ENCODE results near the gene RIPK3.
"Not testable (repeated sequence)": the region's sequence is repeated elsewhere in the genome, so short reads cannot be mapped to it uniquely, and the experiment has no call there.

RIPK3 gene

GRCh38 chr14:24339284-24340151 is at the start of gene RIPK3:
RIPK3 (minus strand) TSS chr14:24339991; CDS start chr14:24339826, 165 bp downstream.
- FAIRE-seq, result no peak

- no peak for FAIRE-seq
Observed at GRCh38 chr14:24389226-24389848, 49.5 kb upstream of the RIPK3 start.

- FAIRE-seq, result no peak
Observed at GRCh38 chr14:24388474-24389179, 48.8 kb upstream of the RIPK3 start.

- FAIRE-seq, result not testable (repeated sequence)
Observed at GRCh38 chr14:24387579-24387978, 47.8 kb upstream of the RIPK3 start.

- no peak for FAIRE-seq
Observed at GRCh38 chr14:24387009-24387345, 47.2 kb upstream of the RIPK3 start.

DNA sequence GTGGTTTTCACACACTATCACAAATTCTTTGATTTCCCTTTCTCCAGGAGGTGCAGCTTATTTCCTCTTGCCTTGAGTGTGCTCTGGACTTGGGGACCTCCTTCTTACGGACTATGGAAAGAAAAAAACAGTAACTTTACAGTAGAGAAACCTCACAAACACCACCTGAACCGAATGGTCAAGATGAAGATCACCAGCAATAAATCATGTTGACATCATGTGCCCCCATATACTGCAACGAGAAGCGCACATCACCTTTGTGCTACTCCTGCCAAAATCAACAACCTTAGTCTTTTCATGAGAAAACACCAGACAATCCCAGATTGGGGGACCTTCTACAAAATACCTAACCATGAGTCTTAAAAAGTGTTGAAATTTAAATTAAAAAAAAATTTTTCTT is 45.7 kb upstream of the RIPK3 start:
- FAIRE-seq, result no peak

- no peak for FAIRE-seq
Observed at GRCh38 chr14:24384169-24384568, 44.4 kb upstream of the RIPK3 start.

DNA sequence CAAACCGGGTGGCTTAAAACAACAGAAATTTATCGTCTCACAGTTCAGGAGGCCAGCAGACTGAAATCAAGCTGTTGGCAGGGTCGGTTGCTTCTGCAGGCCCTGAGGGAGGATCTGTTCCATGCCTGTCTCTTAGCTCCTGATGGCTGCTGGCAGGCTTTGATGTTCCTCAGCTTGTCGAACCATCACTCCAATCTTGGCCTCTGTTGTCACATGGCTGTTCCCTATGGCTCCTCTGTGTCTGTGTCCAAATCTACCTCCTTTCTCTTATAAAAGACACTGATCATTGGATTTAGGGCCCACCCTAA is 42.2 kb upstream of the RIPK3 start:
- no peak for FAIRE-seq

GRCh38 chr14:24381363-24382063 is 41.7 kb upstream of the RIPK3 start:
- no peak for FAIRE-seq

DNA sequence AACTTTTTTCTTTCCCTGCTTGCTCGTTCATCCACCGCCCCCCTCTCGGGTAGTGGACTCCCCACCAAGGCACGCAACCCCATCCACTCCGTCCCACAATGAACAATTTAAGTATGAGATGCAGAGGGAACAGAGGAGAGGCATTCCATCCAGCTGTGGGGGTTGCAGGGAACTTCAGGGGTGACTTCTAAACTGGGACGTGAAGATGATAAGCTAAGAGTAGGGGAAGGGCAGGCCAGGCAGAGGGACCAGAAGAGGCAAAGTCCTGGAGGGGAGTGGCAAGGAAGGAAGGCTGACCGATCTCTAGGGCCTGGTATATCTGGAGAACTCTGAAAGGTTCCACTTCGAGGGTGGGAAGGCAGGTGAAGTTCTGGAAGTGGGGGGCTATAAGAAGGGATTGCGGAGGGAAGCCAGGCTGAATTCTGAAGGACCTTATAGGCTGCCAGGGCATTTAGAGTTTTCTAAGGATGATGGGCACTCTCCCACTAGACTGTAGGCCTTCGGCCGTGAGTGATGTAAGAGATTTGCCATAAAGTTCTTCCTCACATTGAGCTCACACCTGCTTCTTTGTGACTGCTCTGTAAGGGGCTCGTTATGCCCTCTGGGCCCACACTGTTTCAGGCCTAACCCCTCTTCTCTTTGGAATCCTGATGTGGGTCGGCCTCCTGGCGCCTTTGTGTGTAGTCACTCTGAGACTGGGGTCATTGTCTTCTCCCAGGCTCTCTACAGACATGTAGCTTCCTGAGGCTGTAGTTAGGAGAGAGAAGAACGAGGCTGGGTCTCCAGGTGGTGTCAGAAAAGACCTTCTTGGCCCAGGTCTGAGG is 40.3 kb upstream of the RIPK3 start:
- FAIRE-seq, result no peak

DNA sequence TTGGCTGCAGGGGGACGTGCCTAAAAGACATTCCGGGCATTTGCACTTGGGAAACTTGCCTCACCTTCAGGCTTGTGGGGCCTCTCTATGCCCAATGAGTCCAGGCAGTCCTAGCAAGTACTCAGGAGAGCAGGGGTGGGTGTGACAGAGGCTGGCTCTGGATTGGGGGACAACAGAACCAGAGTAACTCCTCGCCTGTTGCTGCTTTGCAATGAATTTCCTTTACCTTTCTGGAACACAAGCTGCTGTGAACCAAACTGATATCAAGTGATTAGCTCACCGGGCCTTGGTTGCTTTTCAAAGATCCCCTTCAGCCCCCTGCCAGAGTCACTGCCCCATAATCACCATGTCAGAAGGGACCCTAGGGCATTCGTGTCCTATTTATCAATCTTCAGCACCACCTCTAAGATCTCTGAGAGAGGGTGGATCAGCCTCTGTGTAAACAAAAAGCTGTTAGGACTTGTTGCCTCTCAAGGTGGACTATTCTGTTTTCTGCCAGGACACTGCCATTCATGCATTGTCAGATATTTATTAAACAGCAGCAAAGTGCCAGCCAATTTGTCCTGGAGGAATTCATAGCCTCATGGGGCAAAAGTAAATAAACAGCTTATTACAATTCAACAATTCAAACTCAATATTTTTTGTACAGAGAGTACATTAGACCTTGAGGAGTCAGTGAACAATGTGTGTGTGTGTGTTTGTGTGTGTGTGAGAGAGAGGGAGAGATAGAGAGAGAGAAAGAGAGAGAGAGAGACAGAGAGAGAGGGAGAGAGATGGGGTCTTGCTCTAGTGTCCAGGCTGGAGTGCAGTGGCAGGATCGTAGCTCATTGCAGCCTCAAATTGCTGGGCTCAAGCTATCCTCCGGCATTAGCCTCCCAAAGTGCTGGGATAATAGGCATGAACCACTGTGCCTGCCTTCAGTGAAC is 39.5 kb upstream of the RIPK3 start:
- FAIRE-seq, result no peak

DNA sequence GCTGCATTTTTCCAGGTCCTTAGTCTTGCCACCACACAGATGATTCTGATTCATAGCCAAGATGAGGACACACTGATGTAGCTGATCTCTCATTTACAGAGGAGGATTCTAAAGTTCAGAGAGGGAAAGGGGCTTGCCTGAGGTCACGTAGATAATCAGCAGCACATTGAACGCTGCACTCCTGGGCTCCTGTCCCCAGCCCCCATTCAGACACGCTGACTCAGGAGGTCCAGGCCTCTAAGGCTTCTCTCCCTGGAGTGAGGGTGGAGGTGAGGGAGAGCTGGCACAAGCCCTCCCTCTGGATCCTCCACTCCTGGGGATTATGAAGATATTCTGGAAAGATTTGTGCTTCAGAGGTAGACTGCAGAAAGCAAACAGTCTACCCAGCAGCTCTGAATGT is 38.5 kb upstream of the RIPK3 start:
- no peak for FAIRE-seq

DNA sequence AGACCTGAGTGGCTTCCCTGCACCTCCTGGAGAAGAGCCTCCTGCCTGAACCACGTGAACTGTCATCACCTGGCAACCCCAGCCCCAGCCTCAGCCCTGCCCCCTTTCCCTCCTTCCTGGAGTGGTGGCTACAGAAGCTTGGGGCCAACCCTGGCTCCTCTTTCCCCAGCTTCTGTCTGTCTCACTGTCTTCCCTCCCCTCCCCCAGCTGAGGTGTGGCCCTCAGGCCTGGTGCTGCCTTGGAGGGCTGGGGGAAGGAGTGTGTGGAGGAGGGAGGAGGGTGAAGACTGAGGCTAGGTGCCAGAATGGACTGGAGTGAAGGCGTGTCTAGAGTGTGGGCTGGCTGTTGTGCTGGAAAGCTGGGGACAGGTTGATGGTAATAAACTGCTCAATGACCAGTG is 37.9 kb upstream of the RIPK3 start:
- FAIRE-seq, result no peak

DNA sequence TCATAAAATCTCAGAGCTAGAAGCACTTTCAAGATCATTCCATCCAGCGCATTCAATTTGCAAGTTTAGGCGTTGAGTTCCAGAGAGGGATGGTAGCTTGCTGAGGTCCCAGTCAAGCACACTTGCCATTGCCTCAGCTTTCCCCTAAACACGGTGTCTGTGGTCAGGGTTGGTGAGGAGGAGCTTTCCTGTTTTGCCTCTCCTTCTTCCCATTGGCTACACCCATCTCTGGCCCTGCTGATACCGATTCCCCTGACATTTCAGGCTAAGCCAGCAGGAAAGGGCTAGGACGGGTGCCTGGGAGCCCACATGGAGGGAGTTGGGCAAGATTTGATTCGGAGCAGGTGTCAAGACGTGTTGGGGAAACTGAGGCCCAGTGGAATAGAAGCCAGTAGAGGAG is 37.3 kb upstream of the RIPK3 start:
- no peak for FAIRE-seq

- no peak for FAIRE-seq
Observed at GRCh38 chr14:24376448-24377070, 36.8 kb upstream of the RIPK3 start.

- no peak for FAIRE-seq
Observed at GRCh38 chr14:24372701-24373416, 33.1 kb upstream of the RIPK3 start.

DNA sequence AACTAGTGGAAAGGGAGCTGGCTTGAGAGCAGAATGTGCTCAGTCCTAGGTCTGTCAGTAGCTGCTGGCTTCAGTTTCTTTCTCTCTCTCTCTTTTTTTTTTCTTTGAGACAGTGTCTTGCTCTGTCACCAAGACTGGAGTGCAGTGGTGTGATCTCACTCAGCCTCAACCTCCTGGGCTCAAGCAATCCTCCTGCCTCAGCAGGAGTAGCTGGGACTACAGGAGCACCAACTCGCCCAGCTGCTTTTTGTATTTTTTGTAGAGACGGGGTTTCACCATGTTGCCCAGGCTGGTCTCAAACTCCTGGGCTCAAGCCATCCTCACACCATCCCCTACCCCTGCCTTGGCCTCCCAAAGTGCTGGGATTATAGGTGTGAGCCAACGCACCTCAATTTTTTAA is 31.8 kb upstream of the RIPK3 start:
- FAIRE-seq, result not testable (repeated sequence)

- FAIRE-seq, result no peak
Observed at GRCh38 chr14:24370748-24371147, 31.0 kb upstream of the RIPK3 start.

GRCh38 chr14:24369907-24370687 is 30.3 kb upstream of the RIPK3 start:
- no peak for FAIRE-seq

All from endometrium (tissue), 2 donors.